ENCODE results near the gene AXIN2.

DNA sequence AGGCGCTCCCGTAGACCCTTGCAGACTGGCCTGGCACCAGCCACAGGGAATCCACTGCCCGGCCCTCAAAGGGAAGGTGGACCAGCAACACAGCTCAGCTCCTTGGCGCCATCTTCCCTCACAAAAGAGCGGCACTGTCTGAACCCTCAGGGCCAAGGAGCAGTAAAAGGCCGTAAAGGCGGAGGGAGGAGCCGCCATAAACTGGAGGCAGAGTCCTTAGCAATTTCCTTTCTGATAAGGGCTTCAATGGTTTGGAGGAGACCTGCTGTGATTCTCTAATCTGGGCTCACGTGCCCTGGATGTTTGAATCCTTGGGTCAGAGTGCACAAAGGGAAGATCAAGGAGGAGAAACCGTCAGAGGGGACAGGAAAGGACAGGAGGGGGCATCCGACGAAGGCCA, 15.5 kb upstream of the AXIN2 start:
- TF ChIP-seq, protein P1, sequence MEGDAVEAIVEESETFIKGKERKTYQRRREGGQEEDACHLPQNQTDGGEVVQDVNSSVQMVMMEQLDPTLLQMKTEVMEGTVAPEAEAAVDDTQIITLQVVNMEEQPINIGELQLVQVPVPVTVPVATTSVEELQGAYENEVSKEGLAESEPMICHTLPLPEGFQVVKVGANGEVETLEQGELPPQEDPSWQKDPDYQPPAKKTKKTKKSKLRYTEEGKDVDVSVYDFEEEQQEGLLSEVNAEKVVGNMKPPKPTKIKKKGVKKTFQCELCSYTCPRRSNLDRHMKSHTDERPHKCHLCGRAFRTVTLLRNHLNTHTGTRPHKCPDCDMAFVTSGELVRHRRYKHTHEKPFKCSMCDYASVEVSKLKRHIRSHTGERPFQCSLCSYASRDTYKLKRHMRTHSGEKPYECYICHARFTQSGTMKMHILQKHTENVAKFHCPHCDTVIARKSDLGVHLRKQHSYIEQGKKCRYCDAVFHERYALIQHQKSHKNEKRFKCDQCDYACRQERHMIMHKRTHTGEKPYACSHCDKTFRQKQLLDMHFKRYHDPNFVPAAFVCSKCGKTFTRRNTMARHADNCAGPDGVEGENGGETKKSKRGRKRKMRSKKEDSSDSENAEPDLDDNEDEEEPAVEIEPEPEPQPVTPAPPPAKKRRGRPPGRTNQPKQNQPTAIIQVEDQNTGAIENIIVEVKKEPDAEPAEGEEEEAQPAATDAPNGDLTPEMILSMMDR (IDR thresholded peaks at IDR 0.05) = no peak
- TF ChIP-seq POLR2A (IDR thresholded peaks at IDR 0.05) = no peak

Measured in testis (tissue), 2 donors.